HG02798 (cell line): ENCODE data around the gene CYSTM1.

Experiments
- ATAC-seq: cut with Tn5 transposase; IDR thresholded peaks from one replicate; pipeline ENCODE4 v1.9.1; 2021; ENCODE audit warnings: mild to moderate bottlenecking; ENCODE audit not compliant: unreplicated experiment, poor library complexity

CYSTM1 gene

GRCh38 chr5:140248414-140248813 lies 73.4 kb downstream of the CYSTM1 start:
- no peak for ATAC-seq

- ATAC-seq: no peak
These were observed 74.5 kb downstream of the CYSTM1 start for GRCh38 chr5:140249536-140249935.

GRCh38 chr5:140250386-140250785 lies 75.4 kb downstream of the CYSTM1 start:
- ATAC-seq: no peak

- ATAC-seq: no peak
These were observed 76.6 kb downstream of the CYSTM1 start for GRCh38 chr5:140251527-140251973.

GRCh38 chr5:140252470-140253126 lies 77.6 kb downstream of the CYSTM1 start:
- no peak for ATAC-seq

GRCh38 chr5:140253985-140254384 lies 79.0 kb downstream of the CYSTM1 start:
- no peak for ATAC-seq

GRCh38 chr5:140255460-140256157 lies 80.6 kb downstream of the CYSTM1 start:
- ATAC-seq: no peak

GRCh38 chr5:140256726-140257125 lies 81.7 kb downstream of the CYSTM1 start:
- no peak for ATAC-seq

- no peak for ATAC-seq
These were observed 83.0 kb downstream of the CYSTM1 start for GRCh38 chr5:140258016-140258415.

GRCh38 chr5:140258873-140259272 lies 83.9 kb downstream of the CYSTM1 start:
- no peak for ATAC-seq

- ATAC-seq: no peak
These were observed 84.5 kb downstream of the CYSTM1 start for GRCh38 chr5:140259500-140259899.

- ATAC-seq: no peak
These were observed 85.2 kb downstream of the CYSTM1 start for GRCh38 chr5:140260089-140260656.

GRCh38 chr5:140261403-140262171 lies 86.6 kb downstream of the CYSTM1 start:
- ATAC-seq: no peak

- ATAC-seq: no peak
These were observed 87.2 kb downstream of the CYSTM1 start for GRCh38 chr5:140262221-140262620.

- ATAC-seq: no peak
These were observed 87.9 kb downstream of the CYSTM1 start for GRCh38 chr5:140262839-140263238.

- ATAC-seq: no peak
These were observed 90.9 kb downstream of the CYSTM1 start for GRCh38 chr5:140265845-140266244.

- no peak for ATAC-seq
These were observed 91.6 kb downstream of the CYSTM1 start for GRCh38 chr5:140266471-140267200.

- ATAC-seq: no peak
These were observed 92.2 kb downstream of the CYSTM1 start for GRCh38 chr5:140267201-140267540.

GRCh38 chr5:140267559-140268018 lies 92.6 kb downstream of the CYSTM1 start:
- no peak for ATAC-seq

GRCh38 chr5:140270008-140270407 lies 95.0 kb downstream of the CYSTM1 start:
- ATAC-seq: no peak
